HCT116 (cell line): ENCODE measurements around the gene ADAMTSL5. TPM values are rescaled to one million over a fixed set of nuclear protein-coding genes. Genes with fewer than 3 reads are reported as not detected.

Source experiments
- ATAC-seq: fragments of 200-7000 bp; cut with Tn5 transposase; 2 replicates; pipeline ENCODE4 v1.9.1; 2020; ENCODE audit warnings: mild to moderate bottlenecking, moderate library complexity
- BruUV-seq: library from RNA; stranded (reverse); fragments of 400-500 nt; replicated peaks from 2 replicates; lab custom pipeline; 2021; lab: Mats Ljungman, UMichigan
- CTCF ChIA-PET: fragments of 300-600 bp; sonication (Branson Sonifier 250); formaldehyde crosslinking; loops from one replicate; lab custom pipeline; 2021; ENCODE audit warnings: antibody characterized with exemption; lab: Charles Lee
- POLR2A ChIA-PET: fragments of 300-600, 350-600 bp; sonication (Branson Sonifier 250); formaldehyde crosslinking; loops from one replicate; lab custom pipeline; 2021; ENCODE audit warnings: antibody characterized with exemption; lab: Charles Lee
- RAD21 ChIA-PET, 2 experiments: fragments of 300-600 bp; sonication (Branson Sonifier 250); formaldehyde crosslinking; loops; one replicate each; lab custom pipeline; 2023; ENCODE audit warnings: low total read pairs in 2 of 2; ENCODE audit not compliant: uncharacterized antibody in 2 of 2, unreplicated experiment in 2 of 2, low non-redundant PET in 1 of 2; lab: Charles Lee
- DNase-seq: peaks from one replicate; pipeline ENCODE4 v3.0.0-alpha.2; 2010; ENCODE audit warnings: low read depth, low spot score
- H2AFZ ChIP-seq: fragments of 200-600 bp; shearing (Covaris generic), sonication (generic); 2 replicates; pipeline ENCODE4 v1.6.1; 2017; ENCODE audit warnings: low read depth, mixed run types, mixed read lengths, antibody characterized with exemption, low read length; ENCODE audit not compliant: poor library complexity, severe bottlenecking
- H3K27ac ChIP-seq: 2 replicates; pipeline ENCODE4 v1.5.1; 2012; ENCODE audit warnings: low read depth, low read length
- H3K27me3 ChIP-seq: fragments of 200-600 bp; sonication (generic); 2 replicates; pipeline ENCODE4 v1.6.1; 2016; ENCODE audit warnings: mixed run types, low read length, mixed read lengths; ENCODE audit not compliant: insufficient read depth
- H3K36me3 ChIP-seq, 2 experiments: fragments of 200-500 bp in 1 of 2; fragments of 200-600 bp in 1 of 2; sonication (Bioruptor generic) in 1 of 2; sonication (generic) in 1 of 2; 2 replicates each; pipeline versions ENCODE4 v1.5.1 to v1.6.1; 2014 to 2016; ENCODE audit warnings: low read length in 2 of 2, inconsistent platforms in 1 of 2, mixed read lengths in 1 of 2, mixed run types in 1 of 2; ENCODE audit not compliant: insufficient read depth in 2 of 2, control insufficient read depth in 1 of 2
- H3K4me1 ChIP-seq, 2 experiments: fragments of 200-600 bp in 1 of 2; sonication (generic) in 1 of 2; 2 replicates each; pipeline versions ENCODE4 v1.5.1 to v1.6.1; 2012 to 2017; ENCODE audit warnings: low read length in 2 of 2, inconsistent platforms in 1 of 2, mild to moderate bottlenecking in 1 of 2, mixed read lengths in 1 of 2, mixed run types in 1 of 2, moderate library complexity in 1 of 2; ENCODE audit not compliant: insufficient read depth in 2 of 2, control insufficient read depth in 1 of 2
- H3K4me2 ChIP-seq: fragments of 200-600 bp; sonication (generic); 2 replicates; pipeline ENCODE4 v1.6.1; 2017; ENCODE audit warnings: mixed run types, low read length, mixed read lengths
- H3K4me3 ChIP-seq, 2 experiments: fragments of 200-600 bp in 1 of 2; sonication (generic) in 1 of 2; replicated peaks in 1 of 2; 2 replicates each; pipeline ENCODE4 v1.5.1; 2011 to 2016; ENCODE audit warnings: low read length in 2 of 2, control low read depth in 1 of 2, low read depth in 1 of 2, mild to moderate bottlenecking in 1 of 2, mixed read lengths in 1 of 2, mixed run types in 1 of 2
- H3K79me2 ChIP-seq: fragments of 200-600 bp; sonication (generic); 2 replicates; pipeline ENCODE4 v1.6.1; 2017; ENCODE audit warnings: mild to moderate bottlenecking, mixed run types, low read length, moderate library complexity, mixed read lengths; ENCODE audit not compliant: insufficient read depth
- H3K9ac ChIP-seq: fragments of 200-600 bp; sonication (generic); 2 replicates; pipeline ENCODE4 v1.6.1; 2016; ENCODE audit warnings: low read length, mixed read lengths
- H3K9me2 ChIP-seq: fragments of 200-600 bp; sonication (generic), shearing (Covaris generic); 2 replicates; pipeline ENCODE4 v1.6.1; 2017; ENCODE audit warnings: mixed run types, mild to moderate bottlenecking, moderate library complexity; ENCODE audit not compliant: insufficient read depth
- H3K9me3 ChIP-seq, 2 experiments: fragments of 200-500 bp in 1 of 2; fragments of 200-600 bp in 1 of 2; sonication (Bioruptor generic) in 1 of 2; sonication (generic) in 1 of 2; 2 replicates each; pipeline ENCODE4 v1.6.1; 2014 to 2017; ENCODE audit warnings: low read length in 2 of 2, mixed read lengths in 2 of 2, inconsistent platforms in 1 of 2, low read depth in 1 of 2, mild to moderate bottlenecking in 1 of 2, mixed run types in 1 of 2, moderate library complexity in 1 of 2; ENCODE audit not compliant: control insufficient read depth in 1 of 2, insufficient read depth in 1 of 2
- H4K20me1 ChIP-seq: fragments of 200-600 bp; sonication (generic), shearing (Covaris generic); 2 replicates; pipeline ENCODE4 v1.6.1; 2017; ENCODE audit warnings: mixed run types, mild to moderate bottlenecking, moderate library complexity; ENCODE audit not compliant: insufficient read depth
- CBX3 ChIP-seq: IDR thresholded peaks from 2 replicates; pipeline ENCODE4 v1.6.1; 2012; ENCODE audit warnings: low read depth
- CEBPB ChIP-seq: IDR thresholded peaks from 2 replicates; pipeline ENCODE4 v1.6.1; 2012; ENCODE audit warnings: low read depth
- EGR1 ChIP-seq: IDR thresholded peaks from 2 replicates; pipeline ENCODE4 v1.6.1; 2012; ENCODE audit warnings: low read depth
- ELF1 ChIP-seq: IDR thresholded peaks from 2 replicates; pipeline ENCODE4 v1.6.1; 2012; ENCODE audit warnings: low read depth, borderline replicate concordance
- EZH2phosphoT487 ChIP-seq: fragments of 200-600 bp; IDR thresholded peaks from 2 replicates; pipeline ENCODE4 v1.6.1; 2018; ENCODE audit warnings: antibody characterized with exemption, borderline replicate concordance
- JUND ChIP-seq: IDR thresholded peaks from 2 replicates; pipeline ENCODE4 v1.6.1; 2012
- POLR2A ChIP-seq: IDR thresholded peaks from 2 replicates; pipeline ENCODE4 v1.7.0; 2011; ENCODE audit warnings: borderline replicate concordance; ENCODE audit not compliant: insufficient read depth, insufficient read length; ENCODE audit errors: extremely low read depth
- POLR2AphosphoS5 ChIP-seq: IDR thresholded peaks from 2 replicates; pipeline ENCODE4 v1.6.1; 2011; ENCODE audit warnings: mild to moderate bottlenecking, low read depth, low read length, moderate library complexity
- RAD21 ChIP-seq: IDR thresholded peaks from 2 replicates; pipeline ENCODE4 v1.6.1; 2012; ENCODE audit warnings: low read depth, mild to moderate bottlenecking
- REST ChIP-seq: IDR thresholded peaks from 2 replicates; pipeline ENCODE4 v1.6.1; 2012; ENCODE audit warnings: low read depth
- SIN3A ChIP-seq: IDR thresholded peaks from 2 replicates; pipeline ENCODE4 v1.6.1; 2012; ENCODE audit warnings: low read depth
- SP1 ChIP-seq: IDR thresholded peaks from 2 replicates; pipeline ENCODE4 v1.6.1; 2012; ENCODE audit warnings: low read depth
- SRF ChIP-seq: IDR thresholded peaks from 2 replicates; pipeline ENCODE4 v1.6.1; 2012; ENCODE audit warnings: low read depth
- TCF7L2 ChIP-seq: IDR thresholded peaks from 2 replicates; pipeline ENCODE4 v1.7.0; 2011; ENCODE audit warnings: borderline replicate concordance, inconsistent platforms; ENCODE audit not compliant: insufficient read depth, insufficient read length; ENCODE audit errors: extremely low read depth
- YY1 ChIP-seq: IDR thresholded peaks from 2 replicates; pipeline ENCODE4 v1.6.1; 2011; ENCODE audit warnings: low read length, low read depth, moderate library complexity, mild to moderate bottlenecking; ENCODE audit not compliant: insufficient replicate concordance; ENCODE audit errors: extremely low read depth
- ZBTB33 ChIP-seq: IDR thresholded peaks from 2 replicates; pipeline ENCODE4 v1.6.1; 2011; ENCODE audit warnings: mild to moderate bottlenecking, low read length, moderate library complexity; ENCODE audit not compliant: insufficient replicate concordance; ENCODE audit errors: extremely low read depth
- ZFX ChIP-seq: fragments of 450-650 bp; IDR thresholded peaks from 2 replicates; pipeline ENCODE4 v1.6.1; 2017
- ZNF274 ChIP-seq: fragments of 200-500 bp; sonication (Bioruptor generic); IDR thresholded peaks from 2 replicates; pipeline ENCODE4 v1.6.1; 2014; ENCODE audit warnings: mild to moderate bottlenecking, low read depth, low read length, inconsistent platforms
- intact Hi-C: fragments of 100-400 bp; cut with micrococcal nuclease; formaldehyde crosslinking; loops from 2 replicates; pipeline ENCODE4 v1.10.0; 2022
- total RNA-seq: library from RNA; stranded (reverse); gene quantifications from one replicate; pipeline ENCODE4 v1.2.1, GENCODE V29; 2021; ENCODE audit not compliant: unreplicated experiment
- TF ChIP-seq, protein P1 (sequence below), 3 experiments: fragments of 200-600 bp in 1 of 3; sonication (generic) in 1 of 3; IDR thresholded peaks in 2 of 3; conservative IDR thresholded peaks in 1 of 3; 2 replicates each; pipeline ENCODE4 v1.5.1; 2012 to 2017; ENCODE audit warnings: low read depth in 2 of 3, low read length in 2 of 3, antibody characterized with exemption in 1 of 3, borderline replicate concordance in 1 of 3, control low read depth in 1 of 3, mild to moderate bottlenecking in 1 of 3, mixed read lengths in 1 of 3, mixed run types in 1 of 3, moderate library complexity in 1 of 3; ENCODE audit not compliant: insufficient read depth in 1 of 3
- TF ChIP-seq, protein P2 (sequence below): IDR thresholded peaks from 2 replicates; pipeline ENCODE4 v1.6.1; 2012

Gene ADAMTSL5
- total RNA-seq, 1 experiment from 2014 or later, result 24.0 TPM

GRCh38 chr19:1529430-1529816 lies 16.6 kb upstream of the ADAMTSL5 start:
- Histone ChIP-seq H3K9me3 (no peaks in the 10 kb centered on the region), H3K36me3 (no peaks in the 10 kb centered on the region), H3K4me2 (no peak overlapping the region), H4K20me1 (no peaks in the 10 kb centered on the region), H3K4me1 (no peaks in the 10 kb centered on the region), H3K27ac (no peak overlapping the region), H3K79me2 (no peaks in the 10 kb centered on the region), H3K9me2 (no peaks in the 10 kb centered on the region), H3K27me3 (no peaks in the 10 kb centered on the region), H3K4me3 (no peak overlapping the region), H3K9ac (no peak overlapping the region), H2AFZ (no peak overlapping the region)
- DNase-seq, result no peak
- no TSS peak for BruUV-seq
- RAD21 ChIA-PET, result no interaction called here
- POLR2A ChIA-PET, result no interaction called here
- TF ChIP-seq POLR2A (no peak), TCF7L2 (no peak), REST (no peak), SIN3A (no peak), POLR2AphosphoS5 (no peak), EGR1 (no peak), CBX3 (no peak), ZFX (no peak), ELF1 (no peak), ZNF274 (no peak), SP1 (no peak), JUND (no peak), EZH2phosphoT487 (no peak), RAD21 (no peak), YY1 (no peak), CEBPB (no peak), SRF (no peak), ZBTB33 (no peak)
- TF ChIP-seq, protein P1, sequence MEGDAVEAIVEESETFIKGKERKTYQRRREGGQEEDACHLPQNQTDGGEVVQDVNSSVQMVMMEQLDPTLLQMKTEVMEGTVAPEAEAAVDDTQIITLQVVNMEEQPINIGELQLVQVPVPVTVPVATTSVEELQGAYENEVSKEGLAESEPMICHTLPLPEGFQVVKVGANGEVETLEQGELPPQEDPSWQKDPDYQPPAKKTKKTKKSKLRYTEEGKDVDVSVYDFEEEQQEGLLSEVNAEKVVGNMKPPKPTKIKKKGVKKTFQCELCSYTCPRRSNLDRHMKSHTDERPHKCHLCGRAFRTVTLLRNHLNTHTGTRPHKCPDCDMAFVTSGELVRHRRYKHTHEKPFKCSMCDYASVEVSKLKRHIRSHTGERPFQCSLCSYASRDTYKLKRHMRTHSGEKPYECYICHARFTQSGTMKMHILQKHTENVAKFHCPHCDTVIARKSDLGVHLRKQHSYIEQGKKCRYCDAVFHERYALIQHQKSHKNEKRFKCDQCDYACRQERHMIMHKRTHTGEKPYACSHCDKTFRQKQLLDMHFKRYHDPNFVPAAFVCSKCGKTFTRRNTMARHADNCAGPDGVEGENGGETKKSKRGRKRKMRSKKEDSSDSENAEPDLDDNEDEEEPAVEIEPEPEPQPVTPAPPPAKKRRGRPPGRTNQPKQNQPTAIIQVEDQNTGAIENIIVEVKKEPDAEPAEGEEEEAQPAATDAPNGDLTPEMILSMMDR (IDR thresholded peaks at IDR 0.05 in 2 of 3, conservative IDR thresholded peaks at IDR 0.05 in 1 of 3; ENCODE audit: borderline replicate concordance in 1 of 3, insufficient read depth in 1 of 3, low read depth in 2 of 3, low read length in 2 of 3), result no peak
- TF ChIP-seq, protein P2, sequence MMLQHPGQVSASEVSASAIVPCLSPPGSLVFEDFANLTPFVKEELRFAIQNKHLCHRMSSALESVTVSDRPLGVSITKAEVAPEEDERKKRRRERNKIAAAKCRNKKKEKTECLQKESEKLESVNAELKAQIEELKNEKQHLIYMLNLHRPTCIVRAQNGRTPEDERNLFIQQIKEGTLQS, result no peak
- no peak for ATAC-seq
- intact Hi-C loops, result no loop called here
- CTCF ChIA-PET, result no interaction called here
